GM12873 (cell line): ENCODE measurements around the gene SLAMF7.

Source experiments
- TF ChIP-seq, protein P1 (sequence below): IDR thresholded peaks from 2 replicates; pipeline ENCODE4 v1.5.1; 2012; ENCODE audit warnings: low read depth, mild to moderate bottlenecking, moderate library complexity, low read length, control low read depth; ENCODE audit not compliant: insufficient read depth; ENCODE audit errors: missing control alignments

Gene SLAMF7

DNA sequence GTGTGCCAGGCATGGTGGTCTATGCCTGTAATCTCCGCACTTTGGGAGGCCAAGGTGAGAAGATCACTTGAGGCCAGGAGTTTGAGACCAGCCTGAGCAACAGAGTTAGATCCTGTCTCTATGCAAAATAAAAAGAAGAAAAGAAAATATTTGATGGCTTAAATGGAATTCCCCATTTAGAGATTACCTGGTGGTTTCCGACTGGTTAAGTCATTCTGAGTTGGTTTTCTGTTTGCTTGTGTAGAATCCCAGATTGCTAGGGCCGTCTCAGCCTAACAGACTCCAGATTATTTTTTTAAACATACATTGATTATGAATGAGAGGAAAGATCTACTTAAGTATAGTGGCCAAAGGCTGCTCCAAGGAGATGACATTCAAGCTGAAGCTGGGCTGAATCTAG lies 34.0 kb downstream of the SLAMF7 start:
- TF ChIP-seq, protein P1, sequence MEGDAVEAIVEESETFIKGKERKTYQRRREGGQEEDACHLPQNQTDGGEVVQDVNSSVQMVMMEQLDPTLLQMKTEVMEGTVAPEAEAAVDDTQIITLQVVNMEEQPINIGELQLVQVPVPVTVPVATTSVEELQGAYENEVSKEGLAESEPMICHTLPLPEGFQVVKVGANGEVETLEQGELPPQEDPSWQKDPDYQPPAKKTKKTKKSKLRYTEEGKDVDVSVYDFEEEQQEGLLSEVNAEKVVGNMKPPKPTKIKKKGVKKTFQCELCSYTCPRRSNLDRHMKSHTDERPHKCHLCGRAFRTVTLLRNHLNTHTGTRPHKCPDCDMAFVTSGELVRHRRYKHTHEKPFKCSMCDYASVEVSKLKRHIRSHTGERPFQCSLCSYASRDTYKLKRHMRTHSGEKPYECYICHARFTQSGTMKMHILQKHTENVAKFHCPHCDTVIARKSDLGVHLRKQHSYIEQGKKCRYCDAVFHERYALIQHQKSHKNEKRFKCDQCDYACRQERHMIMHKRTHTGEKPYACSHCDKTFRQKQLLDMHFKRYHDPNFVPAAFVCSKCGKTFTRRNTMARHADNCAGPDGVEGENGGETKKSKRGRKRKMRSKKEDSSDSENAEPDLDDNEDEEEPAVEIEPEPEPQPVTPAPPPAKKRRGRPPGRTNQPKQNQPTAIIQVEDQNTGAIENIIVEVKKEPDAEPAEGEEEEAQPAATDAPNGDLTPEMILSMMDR = no peak

DNA sequence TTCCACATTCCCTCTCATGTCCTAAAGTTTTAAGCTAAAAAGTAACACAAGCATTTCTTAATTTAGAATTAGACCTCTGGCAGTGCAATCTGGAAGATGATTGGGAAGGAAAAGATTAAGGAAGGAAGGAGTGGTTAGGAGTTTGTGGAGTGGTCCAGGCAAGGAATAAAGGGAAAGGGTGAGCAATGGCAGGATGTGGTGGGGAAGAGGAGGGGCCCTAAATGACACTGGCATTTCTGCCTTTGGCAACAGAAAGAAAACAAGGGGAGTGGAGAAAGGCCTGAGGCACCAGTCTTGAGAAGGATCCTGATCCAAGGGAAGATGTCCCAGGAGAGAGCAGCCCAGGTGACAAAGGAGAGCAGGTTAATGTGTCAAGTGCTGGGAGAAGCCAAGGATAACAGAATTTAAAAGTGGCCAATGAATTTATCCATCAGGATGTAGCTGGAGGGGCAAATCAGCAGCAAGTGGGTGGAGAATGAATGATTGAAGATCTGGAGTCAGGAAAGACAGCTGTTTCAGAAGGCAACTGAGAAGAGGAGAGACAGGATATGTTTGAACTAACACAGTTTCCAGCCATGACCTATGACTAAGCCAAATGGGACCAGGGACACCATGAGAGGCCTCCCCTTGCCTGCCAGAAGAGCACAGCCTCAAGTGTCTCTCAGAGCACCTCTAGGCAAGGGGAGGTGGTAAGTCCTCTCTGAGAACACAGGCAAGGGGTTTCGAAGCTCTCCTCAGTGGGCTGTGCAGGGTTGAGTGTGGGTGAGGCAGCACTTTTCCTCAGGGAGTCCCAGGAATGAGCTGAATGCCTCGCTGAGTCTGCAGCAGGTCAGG lies 36.1 kb downstream of the SLAMF7 start:
- TF ChIP-seq, protein P1 = no peak

DNA sequence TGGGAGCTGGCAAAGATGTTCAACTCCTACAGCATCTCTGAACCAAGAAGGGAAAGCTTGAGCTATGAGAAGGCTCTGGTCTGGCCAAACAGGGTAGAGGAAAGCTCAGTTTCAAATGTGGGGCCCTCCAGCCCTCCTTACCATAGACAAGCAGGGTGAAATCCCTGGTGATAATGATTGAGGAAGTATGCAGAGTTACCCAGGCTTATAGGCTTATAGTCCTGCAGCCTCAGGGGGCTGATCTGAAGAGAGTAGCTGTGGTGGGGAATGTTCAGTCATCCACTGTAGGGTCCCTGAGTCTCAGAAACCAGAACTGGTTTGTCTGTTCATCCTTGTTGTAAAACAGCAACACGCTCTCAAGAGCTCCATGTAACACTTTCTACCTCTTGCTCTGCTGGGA lies 37.1 kb downstream of the SLAMF7 start:
- TF ChIP-seq, protein P1 = no peak

DNA sequence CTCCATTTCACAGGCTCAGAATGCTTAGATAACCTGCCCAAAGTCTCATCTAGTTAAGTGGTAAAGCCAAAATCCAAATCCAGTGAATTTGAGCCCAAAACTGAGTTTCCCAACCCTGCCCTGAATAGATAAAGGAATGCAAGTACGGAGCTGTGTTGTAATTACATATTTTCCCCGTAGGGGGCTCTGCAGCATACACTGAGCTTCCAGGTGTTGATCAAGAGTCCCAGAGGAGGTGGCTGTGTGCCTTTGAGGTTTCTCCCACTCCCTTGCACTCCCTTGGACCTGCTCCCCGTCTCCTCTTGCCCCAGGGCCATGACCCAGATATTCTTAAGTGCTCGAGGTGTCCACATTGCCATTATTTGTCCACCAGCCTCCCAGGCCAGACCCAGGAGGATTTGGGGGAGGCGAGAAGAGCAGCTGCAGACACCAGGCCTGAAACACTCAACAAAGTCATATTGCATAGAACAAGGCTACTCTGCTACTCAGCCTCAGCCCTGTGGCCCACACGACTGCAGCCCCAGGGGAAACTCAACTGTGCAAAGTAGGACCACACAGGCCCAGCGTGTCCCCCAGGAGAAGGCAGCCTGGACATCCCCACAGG lies 38.5 kb downstream of the SLAMF7 start:
- TF ChIP-seq, protein P1 = peak; percentile 85

DNA sequence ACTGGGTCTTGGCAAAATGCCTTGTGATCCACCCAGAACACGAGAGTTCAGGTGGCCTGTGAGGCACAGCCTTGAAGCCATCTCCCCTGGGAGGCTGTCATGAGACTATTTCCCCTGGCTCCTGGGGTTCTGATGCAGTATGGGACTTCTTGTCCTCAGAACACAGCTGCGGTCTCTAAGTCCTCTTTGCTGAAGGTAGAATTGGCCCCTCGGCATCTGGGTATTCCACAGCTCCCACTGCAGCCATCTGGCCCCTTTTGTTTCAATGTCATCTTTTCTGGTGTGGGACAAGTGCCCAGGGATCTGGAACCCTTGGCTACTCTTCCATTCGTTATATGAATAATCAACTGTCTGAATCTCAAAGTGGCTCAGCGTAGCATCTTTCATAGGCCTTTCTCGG lies 39.9 kb downstream of the SLAMF7 start:
- TF ChIP-seq, protein P1 = no peak

DNA sequence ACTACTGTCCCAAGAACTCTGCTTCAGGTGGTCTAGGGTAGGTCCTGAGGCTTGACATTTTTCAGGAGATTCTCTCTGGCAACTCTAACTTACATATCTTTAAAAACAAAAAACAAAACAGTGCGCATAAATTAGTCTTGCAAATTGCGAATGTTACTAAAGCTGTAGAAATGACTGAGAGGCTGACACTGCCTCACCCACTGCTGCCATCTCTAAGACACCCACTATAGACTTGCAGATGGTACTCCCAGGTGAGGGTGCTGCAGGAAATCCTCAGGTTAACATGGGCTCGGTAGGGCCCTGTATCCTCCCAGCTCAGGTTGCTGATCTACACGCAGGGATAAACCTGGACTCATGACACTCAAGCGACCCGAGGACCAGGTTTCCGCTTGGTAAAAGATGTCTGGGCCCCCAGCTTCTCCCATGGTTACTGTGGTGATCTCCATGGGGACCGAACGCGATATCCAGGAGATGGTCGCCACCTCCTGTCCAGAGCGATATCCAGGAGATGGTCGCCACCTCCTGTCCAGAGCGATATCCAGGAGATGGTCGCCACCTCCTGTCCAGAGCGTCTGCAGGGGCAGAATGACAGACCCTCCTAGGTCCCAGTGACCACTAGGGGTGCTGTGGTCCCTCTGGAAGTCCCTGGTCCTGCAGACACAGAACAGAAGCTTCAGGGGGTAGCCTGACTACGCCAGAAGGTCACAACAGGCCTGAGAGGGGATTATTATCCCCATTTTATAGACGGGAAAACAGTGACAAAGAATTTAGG lies 40.8 kb downstream of the SLAMF7 start:
- TF ChIP-seq, protein P1 = peak; percentile 75

DNA sequence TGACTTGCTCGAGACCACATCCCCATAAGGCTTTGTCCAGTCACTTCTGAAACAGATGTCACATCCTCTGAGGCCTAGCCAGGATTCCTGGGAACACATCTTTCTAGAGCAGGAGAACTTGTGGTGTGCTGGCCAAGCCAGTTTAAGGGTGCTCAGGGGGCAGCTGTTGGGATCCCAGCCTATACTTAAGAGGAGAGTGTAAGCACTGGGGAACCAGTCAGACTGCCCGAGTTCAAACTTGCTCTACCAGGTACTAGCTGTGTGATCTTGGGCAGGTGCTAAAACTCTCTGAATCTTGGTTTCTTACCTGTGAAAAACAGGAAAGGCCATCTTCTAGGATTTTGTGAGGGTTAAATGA lies 41.3 kb downstream of the SLAMF7 start:
- TF ChIP-seq, protein P1 = no peak
